Psoas muscle (tissue), 8 donors: ENCODE data around the gene CARD19. TPM values are rescaled to one million over a fixed set of nuclear protein-coding genes. Genes with fewer than 3 reads are reported as not detected.

Source experiments
- ATAC-seq, 4 donors: fragments of 200-7000 bp; cut with Tn5 transposase; one replicate each; pipeline ENCODE4 v1.9.1; 2020; ENCODE audit warnings: moderate library complexity in 3 of 4, mild to moderate bottlenecking in 2 of 4
- DNase-seq, 2 donors: peaks; one replicate each; pipeline ENCODE4 v3.0.0-alpha.2; 2020
- H3K27ac ChIP-seq: fragments of 200-600 bp; one replicate; pipeline ENCODE4 v1.8.0; 2022
- H3K27me3 ChIP-seq, 3 donors: fragments of 200-600 bp in 1 of 3; one replicate each; pipeline versions ENCODE4 v1.6.1 to v1.8.0; 2013 to 2022; ENCODE audit warnings: low read length in 2 of 3, mild to moderate bottlenecking in 2 of 3, moderate library complexity in 1 of 3; ENCODE audit not compliant: insufficient read depth in 3 of 3
- H3K36me3 ChIP-seq, 2 donors: fragments of 200-600 bp in 1 of 2; one replicate each; pipeline versions ENCODE4 v1.6.1 to v1.8.0; 2013 to 2022; ENCODE audit warnings: low read depth in 1 of 2, mild to moderate bottlenecking in 1 of 2, moderate library complexity in 1 of 2; ENCODE audit not compliant: insufficient read depth in 1 of 2
- H3K4me1 ChIP-seq: fragments of 200-600 bp; one replicate; pipeline ENCODE4 v1.8.0; 2022
- H3K4me3 ChIP-seq: fragments of 200-600 bp; one replicate; pipeline ENCODE4 v1.8.0; 2022; ENCODE audit warnings: mild to moderate bottlenecking
- H3K9me3 ChIP-seq: fragments of 200-600 bp; one replicate; pipeline ENCODE4 v1.8.0; 2022
- WGBS, 3 donors: extraction: QIAGEN DNeasy Blood & Tissue Kit; methylation state at CpG; one replicate each; pipeline versions ENCODE4 v1.1.6 to v1.1.7; 2013; 5-methylcytosine and 5-hydroxymethylcytosine counted together
- intact Hi-C, 2 donors: fragments of 100-400 bp; cut with DNase I; formaldehyde crosslinking; loops; one replicate each; pipeline versions ENCODE4 v1.11.0 to v1.14.2; 2022
- polyA plus RNA-seq, 3 donors: library from polyadenylated mRNA; stranded (reverse); fragments of 200-250 nt; gene quantifications; one replicate each; pipeline ENCODE4 v1.2.3, GENCODE V29; 2013
- total RNA-seq, 4 donors: library from RNA; stranded (reverse); fragmentation: NEBNext Ultra II Directional in 2 of 4; extraction: Animal tissue kit (Norgen Biotek cat#: 25700) in 2 of 4; gene quantifications; one replicate each; pipeline versions ENCODE4 v1.2.1 to v1.2.4, GENCODE V29; 2021 to 2023
- TF ChIP-seq, protein P1 (sequence below): fragments of 200-600 bp; IDR thresholded peaks from one replicate; pipeline ENCODE4 v1.8.0; 2022; ENCODE audit warnings: antibody characterized with exemption
- donor health status: healthy with polysubstance abuse.
- donor health status: DM: no; HTN: no; CAD: no; lungs with moderate emphysema.
- donor health status: Bipolar disorder and iron deficiency.
- donor health status: healthy.
- donor health status: DM: yes; HTN: yes; CAD: no.
- donor health status: DM: no; HTN: no; CAD: no.
- donor health status: DM: no; HTN: no; CAD: no.
- donor health status: DM: yes; HTN: yes; CAD: no.

Gene CARD19
- total and polyA plus RNA-seq, 7 donors: 27.9 to 86.3 (median 46.7) TPM

DNA sequence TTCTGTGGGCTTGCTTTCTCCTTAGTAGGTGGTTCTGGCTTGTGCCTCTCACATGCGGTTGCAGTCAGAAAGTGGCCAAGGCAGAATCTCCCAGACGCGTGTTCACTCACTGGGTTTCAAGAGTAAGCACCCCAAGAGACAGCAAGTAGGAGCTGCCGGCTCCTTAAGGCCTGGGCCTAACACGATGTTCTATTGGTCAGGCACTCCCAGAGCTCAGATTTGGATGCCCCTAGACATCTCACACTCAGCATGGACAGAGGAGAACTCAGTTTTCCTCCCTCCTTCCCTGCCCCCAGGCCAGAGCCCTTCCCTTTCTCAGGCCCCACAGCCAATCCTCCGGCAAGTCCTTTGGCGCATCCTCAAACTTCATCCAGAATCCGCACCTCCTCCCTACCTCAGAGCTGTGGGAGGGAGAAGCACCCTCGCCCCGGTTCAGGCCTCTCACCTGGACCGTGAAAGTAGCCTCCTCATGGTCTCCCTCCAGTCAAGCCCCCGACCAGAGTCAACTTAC, 6.5 kb upstream of the CARD19 start:
- Histone ChIP-seq H3K4me3 (no peak overlapping the region), H3K36me3 (no peaks in the 10 kb centered on the region), H3K4me1 (no peaks in the 10 kb centered on the region), H3K9me3 (peaks cover 6% of the 10 kb centered on the region), H3K27ac (no peak overlapping the region), H3K27me3 (no peaks in the 10 kb centered on the region)
- intact Hi-C loops: no loop called here
- DNase-seq (no peak), ATAC-seq (no peak)
- 79 to 90% (median 83%) methylated on average over 12 of the region's 12 CpGs for WGBS, 3 donors
- TF ChIP-seq, protein P1, sequence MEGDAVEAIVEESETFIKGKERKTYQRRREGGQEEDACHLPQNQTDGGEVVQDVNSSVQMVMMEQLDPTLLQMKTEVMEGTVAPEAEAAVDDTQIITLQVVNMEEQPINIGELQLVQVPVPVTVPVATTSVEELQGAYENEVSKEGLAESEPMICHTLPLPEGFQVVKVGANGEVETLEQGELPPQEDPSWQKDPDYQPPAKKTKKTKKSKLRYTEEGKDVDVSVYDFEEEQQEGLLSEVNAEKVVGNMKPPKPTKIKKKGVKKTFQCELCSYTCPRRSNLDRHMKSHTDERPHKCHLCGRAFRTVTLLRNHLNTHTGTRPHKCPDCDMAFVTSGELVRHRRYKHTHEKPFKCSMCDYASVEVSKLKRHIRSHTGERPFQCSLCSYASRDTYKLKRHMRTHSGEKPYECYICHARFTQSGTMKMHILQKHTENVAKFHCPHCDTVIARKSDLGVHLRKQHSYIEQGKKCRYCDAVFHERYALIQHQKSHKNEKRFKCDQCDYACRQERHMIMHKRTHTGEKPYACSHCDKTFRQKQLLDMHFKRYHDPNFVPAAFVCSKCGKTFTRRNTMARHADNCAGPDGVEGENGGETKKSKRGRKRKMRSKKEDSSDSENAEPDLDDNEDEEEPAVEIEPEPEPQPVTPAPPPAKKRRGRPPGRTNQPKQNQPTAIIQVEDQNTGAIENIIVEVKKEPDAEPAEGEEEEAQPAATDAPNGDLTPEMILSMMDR: no peak

DNA sequence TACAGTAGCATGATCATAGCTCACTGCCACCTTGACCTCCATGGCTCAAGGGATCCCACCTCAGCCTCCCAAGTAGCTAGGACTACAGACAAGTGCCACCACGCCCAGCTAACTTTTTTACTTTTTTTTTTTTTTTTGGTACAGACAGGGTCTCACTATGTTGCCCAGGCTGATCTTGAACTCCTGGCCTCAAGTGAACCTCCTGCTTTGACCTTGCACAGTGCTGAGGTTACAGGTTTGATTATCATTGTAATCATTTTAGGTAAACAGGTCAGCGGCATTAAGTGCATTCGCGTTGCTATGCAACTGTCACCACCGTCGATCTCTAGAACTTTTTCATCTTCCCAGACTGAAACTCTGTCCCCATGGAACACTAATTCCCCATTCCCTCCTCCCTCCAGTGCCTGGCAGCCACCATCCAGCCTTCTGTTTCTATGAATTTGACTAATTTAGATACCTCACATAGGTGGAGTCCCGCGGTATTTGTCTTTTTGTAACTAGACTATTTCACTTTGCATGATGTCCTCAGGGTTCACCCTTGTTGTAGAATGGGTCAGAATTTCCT, 5.8 kb upstream of the CARD19 start:
- DNase-seq: no peak
- TF ChIP-seq, protein P1: no peak
- WGBS, 3 donors: 77 to 82% (median 78%) methylated on average over 8 of the region's 8 CpGs
- intact Hi-C loops: loop anchor here in 1 of 2 donors (10.0 kb wide), 2 partner anchors 85 to 365 kb away; partner anchors contain the start of genes FAM120A and FAM120AOS
- Histone ChIP-seq H3K36me3 (no peaks in the 10 kb centered on the region), H3K27ac (no peak overlapping the region), H3K9me3 (peaks cover 6% of the 10 kb centered on the region), H3K4me1 (no peaks in the 10 kb centered on the region), H3K4me3 (no peak overlapping the region), H3K27me3 (no peaks in the 10 kb centered on the region)
- ATAC-seq: no peak

DNA sequence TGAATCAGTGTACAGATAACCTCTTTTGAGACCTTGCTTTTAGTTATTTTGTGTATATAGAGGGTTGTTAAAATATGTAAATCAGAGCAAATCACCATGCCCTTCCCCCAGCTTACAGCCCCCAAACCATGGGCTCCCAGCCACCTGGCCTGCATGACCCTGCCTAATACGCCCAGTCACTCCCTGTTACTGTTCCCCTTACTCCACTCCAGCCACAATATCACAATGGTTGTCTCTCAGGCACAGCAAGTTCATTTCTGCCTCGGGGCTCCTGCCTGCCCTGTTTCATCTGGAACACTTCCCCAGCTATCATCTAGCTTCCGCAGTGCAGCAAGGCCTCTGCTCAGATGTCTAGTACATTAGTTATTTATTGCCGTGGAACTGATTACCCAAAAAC, 5.0 kb upstream of the CARD19 start:
- 84 to 88% (median 87%) methylated on average over 4 of the region's 4 CpGs for WGBS, 3 donors

DNA sequence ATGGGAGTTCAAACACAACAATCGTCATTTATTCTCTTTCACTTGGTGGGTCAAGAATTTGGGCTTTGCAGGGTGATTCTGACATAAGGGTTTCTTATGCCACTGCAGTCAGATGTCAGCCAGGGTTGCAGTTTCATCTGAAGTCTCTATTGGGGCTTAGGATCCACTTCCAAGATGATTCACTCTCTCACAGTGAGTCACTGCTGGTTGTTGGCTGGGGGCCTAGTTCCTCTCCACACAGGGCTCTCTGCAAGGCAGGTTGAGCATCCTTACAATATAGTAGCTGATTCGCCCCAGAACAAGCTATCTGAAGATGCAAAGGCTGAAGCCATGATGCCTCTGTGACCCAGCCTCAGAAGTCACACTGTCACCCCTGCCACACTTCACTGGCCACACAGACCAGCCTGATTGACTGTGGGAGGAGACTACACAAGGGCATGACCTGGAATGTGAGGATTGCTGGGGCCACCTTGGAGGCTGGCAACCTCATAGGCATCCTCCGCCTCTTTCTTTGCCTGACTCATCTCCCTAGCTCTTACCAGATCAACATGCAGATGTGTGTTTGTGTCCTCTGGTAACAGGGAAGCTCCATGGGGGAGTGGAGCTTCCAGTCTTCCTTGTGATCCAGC, 4.5 kb upstream of the CARD19 start:
- WGBS, 3 donors: 73 to 74% (median 74%) methylated on average over 3 of the region's 3 CpGs
- no peak for ATAC-seq
- no peaks in the 10 kb centered on the region for H3K4me1 ChIP-seq
- no peak overlapping the region for H3K27ac ChIP-seq
- TF ChIP-seq, protein P1: no peak
- intact Hi-C loops: loop anchor here in 1 of 2 donors (10.0 kb wide), 2 partner anchors 87 to 363 kb away; partner anchors contain the start of genes FAM120A and FAM120AOS
- peaks cover 6% of the 10 kb centered on the region for H3K9me3 ChIP-seq
- H3K36me3 ChIP-seq: no peaks in the 10 kb centered on the region
- DNase-seq: no peak
- H3K27me3 ChIP-seq: no peaks in the 10 kb centered on the region
- no peak overlapping the region for H3K4me3 ChIP-seq

More for the DNA sequence above, 5.0 kb upstream of the CARD19 start:
- Histone ChIP-seq H3K36me3 (no peaks in the 10 kb centered on the region), H3K9me3 (peaks cover 6% of the 10 kb centered on the region), H3K27ac (no peak overlapping the region), H3K4me1 (no peaks in the 10 kb centered on the region), H3K27me3 (no peaks in the 10 kb centered on the region), H3K4me3 (no peak overlapping the region)
- DNase-seq (no peak), ATAC-seq (no peak)
- intact Hi-C loops: loop anchor here in 1 of 2 donors (10.0 kb wide), 2 partner anchors 86 to 364 kb away; partner anchors contain the start of genes FAM120A and FAM120AOS
- TF ChIP-seq, protein P1: no peak
